GM19025 (cell line): Measurements from ENCODE around the gene PNPO.

ENCODE experiments used
- ATAC-seq: cut with Tn5 transposase; IDR thresholded peaks from one replicate; pipeline ENCODE4 v1.9.1; 2021; ENCODE audit warnings: mild to moderate bottlenecking, low read depth, moderate library complexity; ENCODE audit not compliant: unreplicated experiment

Gene PNPO

GRCh38 chr17:47941246-47942095, at the start of gene PNPO:
Gene PNPO (plus strand): TSS chr17:47941571. CDS start chr17:47941676, 105 bp downstream.
- ATAC-seq, result peak; percentile 93

DNA sequence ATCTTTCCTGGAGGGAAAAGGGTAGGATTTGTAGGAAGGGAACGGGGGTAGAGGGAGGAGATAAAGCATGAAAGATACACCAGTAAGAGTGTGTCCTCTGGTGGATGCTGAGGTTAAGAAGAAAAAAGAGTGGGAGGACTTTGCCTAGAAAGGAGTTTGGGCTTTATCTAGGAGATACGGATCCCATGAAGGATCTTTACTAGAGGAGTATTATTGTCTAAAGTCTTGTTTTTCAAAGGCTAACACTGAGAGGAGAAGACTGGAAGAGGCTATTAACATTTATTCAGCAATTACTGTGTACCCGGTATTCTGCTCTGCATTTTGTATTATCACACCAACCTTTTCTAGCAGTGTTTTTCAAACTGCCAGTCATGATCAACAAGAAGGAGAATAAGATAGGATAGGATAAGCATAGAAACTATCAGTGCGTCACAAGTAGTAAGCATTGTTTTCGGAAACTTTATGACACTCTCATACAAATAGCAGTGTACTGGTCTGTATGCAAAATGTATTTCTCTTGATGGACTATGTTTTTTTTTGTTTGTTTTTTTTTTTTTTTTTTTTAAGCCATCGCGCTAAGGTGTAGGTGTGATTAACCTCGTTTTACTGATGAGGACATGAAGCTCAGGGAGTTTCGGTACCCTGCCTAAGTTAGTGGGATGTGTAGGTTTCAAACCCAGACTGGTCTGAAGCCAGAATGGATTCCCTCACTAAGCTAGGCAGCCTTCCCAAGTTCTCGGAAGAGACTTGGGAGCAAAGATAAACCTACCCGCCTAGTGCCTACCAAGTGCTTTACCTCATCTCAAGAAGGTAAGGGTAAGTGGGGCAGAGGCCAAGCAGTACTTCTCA, 46.6 kb upstream of the PNPO start:
- no peak for ATAC-seq

DNA sequence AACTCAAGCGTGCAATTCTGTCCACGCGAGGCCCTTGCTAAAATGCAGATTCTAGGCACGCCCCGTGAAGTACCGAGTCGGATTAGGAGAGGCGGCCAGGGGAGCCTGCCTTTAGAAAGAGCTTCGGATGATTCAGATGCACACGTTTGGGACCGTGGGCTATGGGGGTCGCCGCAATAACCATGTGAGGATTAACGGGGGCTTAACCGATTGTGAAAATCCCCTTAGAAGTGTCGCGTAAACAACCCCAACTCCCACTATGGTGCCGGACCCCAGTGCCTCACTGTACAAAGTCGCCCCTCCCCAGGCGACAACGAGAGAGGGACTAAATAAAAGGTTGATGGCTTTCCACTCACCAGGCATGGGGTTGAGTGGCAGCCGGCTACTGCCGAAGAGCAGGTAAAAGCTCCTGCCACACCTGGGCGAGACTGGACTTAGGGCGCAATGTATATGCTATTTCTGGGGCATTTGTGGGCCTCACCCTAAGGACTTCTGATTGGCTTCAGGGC, 46.0 kb upstream of the PNPO start:
- no peak for ATAC-seq

GRCh38 chr17:47895856-47896671, 45.3 kb upstream of the PNPO start, which contains the start of gene SP2:
Gene SP2 (plus strand): TSS chr17:47896236. CDS start chr17:47896287, 51 bp downstream.
- ATAC-seq, result peak; percentile 85

DNA sequence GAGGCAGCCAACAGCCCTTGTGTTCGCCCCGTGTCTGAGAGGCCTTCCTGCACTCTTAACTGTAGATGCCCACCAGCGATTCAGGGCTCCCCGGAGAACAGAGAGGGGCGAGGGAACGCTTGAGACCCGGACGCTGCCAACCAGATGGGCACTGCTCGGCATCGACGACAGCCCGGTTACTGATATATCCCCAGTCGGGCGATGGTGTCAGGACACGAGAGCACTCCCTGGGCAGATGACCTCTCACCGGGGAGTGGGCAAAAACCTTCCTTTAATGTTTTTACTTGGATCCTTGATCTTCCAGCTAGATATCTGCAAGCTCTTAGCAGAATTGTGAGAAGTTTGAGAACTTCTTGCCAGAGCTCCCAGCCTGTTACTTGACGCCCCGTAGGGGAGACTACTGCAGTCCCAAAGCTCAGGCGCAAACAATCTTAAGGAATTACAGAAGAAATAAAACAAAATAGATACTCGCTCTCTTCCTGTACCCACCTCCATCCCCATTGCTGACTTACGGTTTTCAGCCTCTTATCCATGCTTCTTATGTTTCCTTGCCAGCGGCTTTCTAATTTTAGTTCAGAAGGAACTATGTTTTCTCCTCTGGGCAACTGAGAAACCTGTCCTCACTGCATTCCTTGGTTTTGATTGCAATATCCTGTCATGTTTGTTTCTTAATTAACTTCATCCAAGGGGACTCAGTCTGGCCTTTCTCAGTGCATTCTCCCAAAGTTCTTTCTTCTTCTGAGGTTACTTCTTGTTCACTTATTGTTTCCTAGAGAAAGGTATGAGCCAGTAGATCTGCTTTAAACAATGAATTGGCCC, 44.5 kb upstream of the PNPO start:
- ATAC-seq, result no peak

- no peak for ATAC-seq
Observed at GRCh38 chr17:47897561-47897960, 43.8 kb upstream of the PNPO start.

- ATAC-seq, result no peak
Observed at GRCh38 chr17:47898241-47898640, 43.1 kb upstream of the PNPO start.

GRCh38 chr17:47899643-47900042, 41.7 kb upstream of the PNPO start:
- ATAC-seq, result no peak

GRCh38 chr17:47901423-47901822, 39.9 kb upstream of the PNPO start:
- ATAC-seq, result no peak

GRCh38 chr17:47902039-47902744, 39.2 kb upstream of the PNPO start:
- no peak for ATAC-seq

- ATAC-seq, result no peak
Observed at GRCh38 chr17:47905221-47905733, 36.1 kb upstream of the PNPO start.

- no peak for ATAC-seq
Observed at GRCh38 chr17:47906443-47906842, 34.9 kb upstream of the PNPO start.

DNA sequence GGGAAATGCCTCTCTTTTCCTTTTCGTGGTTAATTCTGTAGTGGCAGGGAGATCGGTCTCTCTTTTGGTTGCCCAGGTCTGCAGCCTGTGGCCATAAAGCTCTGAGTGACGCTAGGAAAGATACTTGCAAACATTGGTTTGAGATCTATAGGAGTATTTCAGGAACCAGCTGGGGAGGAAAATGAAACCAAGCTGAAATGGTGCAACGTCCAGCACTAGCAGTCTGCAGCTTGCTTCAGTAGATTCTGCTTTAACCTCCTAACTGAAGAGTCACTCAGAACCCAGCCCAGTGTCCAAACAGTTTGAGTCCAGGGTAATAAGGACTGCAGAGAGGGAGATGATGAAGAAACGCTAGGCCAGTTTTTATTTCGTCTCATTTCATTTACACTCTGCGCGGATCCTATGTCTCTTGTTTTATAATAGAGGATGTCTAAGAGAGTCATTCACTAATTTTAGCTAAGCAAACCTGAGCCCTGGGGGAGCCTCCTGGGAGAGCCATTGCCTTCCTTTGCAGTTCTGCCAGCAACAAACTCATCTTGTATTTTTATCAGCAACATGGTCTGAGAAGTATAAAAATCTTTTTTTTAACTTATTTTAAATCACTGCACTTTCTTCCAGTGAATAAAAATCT, 33.3 kb upstream of the PNPO start:
- ATAC-seq, result no peak

- no peak for ATAC-seq
Observed at GRCh38 chr17:47913050-47913449, 28.3 kb upstream of the PNPO start.

DNA sequence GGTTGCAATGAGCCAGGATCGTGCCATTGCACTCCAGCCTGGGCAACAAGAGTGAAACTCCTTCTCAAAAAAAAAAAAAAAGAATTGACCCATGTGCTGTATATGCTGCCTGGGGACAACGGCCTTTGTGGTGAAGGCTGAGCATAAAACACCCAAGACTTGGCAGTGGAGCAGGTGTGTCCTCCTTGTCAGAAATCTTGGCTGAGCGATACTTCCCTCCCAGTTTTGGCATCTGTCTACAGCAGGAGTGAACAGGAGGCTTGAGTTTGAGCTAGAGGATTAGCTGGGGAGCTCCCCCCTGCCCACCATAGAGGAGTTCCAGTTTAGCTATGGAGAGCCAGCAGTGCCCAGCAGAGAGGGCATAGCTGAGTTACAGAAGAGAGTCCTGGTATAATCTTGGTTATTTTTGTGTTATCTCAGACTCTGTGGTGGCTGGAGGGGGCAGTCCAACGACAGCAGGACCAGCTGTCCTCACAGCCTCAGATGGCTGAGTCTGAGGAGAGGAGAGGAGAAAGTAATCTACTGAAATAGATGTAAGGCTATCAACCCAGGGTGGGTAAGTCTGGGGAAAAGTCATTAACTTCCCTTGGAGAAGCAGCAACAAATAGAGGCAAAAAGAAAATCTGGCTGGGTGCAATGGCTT, 26.9 kb upstream of the PNPO start:
- ATAC-seq, result no peak

DNA sequence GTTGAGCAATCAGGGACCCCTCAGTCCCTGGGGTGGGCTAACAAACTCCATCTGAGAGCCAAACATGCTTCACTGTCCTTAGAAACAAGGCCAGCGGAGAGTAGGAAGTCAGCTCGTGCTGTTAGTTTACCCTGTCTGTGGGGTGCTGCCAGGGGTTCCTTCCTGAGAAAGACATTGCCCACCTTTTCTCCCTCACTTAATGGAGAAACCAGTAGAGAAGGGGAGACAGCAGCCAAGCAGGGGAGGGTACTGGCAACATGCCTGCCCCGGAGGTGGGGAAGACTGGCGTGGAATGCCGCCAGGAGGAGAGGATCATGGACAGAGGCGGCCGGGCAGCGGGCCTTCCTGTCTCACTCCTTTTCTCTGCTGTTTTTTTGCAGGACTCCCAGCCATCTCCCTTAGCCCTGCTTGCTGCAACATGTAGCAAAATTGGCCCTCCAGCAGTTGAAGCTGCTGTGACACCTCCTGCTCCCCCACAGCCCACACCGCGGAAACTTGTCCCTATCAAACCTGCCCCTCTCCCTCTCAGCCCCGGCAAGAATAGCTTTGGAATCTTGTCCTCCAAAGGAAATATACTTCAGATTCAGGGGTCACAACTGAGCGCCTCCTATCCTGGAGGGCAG, 25.5 kb upstream of the PNPO start:
- no peak for ATAC-seq

GRCh38 chr17:47916489-47917208, 24.7 kb upstream of the PNPO start:
- no peak for ATAC-seq
